Measurements from ENCODE around the gene KRT38.

- TF ChIP-seq, protein P1, sequence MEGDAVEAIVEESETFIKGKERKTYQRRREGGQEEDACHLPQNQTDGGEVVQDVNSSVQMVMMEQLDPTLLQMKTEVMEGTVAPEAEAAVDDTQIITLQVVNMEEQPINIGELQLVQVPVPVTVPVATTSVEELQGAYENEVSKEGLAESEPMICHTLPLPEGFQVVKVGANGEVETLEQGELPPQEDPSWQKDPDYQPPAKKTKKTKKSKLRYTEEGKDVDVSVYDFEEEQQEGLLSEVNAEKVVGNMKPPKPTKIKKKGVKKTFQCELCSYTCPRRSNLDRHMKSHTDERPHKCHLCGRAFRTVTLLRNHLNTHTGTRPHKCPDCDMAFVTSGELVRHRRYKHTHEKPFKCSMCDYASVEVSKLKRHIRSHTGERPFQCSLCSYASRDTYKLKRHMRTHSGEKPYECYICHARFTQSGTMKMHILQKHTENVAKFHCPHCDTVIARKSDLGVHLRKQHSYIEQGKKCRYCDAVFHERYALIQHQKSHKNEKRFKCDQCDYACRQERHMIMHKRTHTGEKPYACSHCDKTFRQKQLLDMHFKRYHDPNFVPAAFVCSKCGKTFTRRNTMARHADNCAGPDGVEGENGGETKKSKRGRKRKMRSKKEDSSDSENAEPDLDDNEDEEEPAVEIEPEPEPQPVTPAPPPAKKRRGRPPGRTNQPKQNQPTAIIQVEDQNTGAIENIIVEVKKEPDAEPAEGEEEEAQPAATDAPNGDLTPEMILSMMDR (IDR thresholded peaks at IDR 0.05; ENCODE audit: low read depth, low read length, missing input control) = no peak
- TF ChIP-seq, protein P2, sequence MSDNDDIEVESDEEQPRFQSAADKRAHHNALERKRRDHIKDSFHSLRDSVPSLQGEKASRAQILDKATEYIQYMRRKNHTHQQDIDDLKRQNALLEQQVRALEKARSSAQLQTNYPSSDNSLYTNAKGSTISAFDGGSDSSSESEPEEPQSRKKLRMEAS (IDR thresholded peaks at IDR 0.05) = no peak
- TF ChIP-seq GABPA (IDR thresholded peaks at IDR 0.05 in 1 of 2, conservative IDR thresholded peaks at IDR 0.05 in 1 of 2) (no peak), TAF1 (conservative IDR thresholded peaks at IDR 0.05) (no peak), YY1 (IDR thresholded peaks at IDR 0.05) (no peak)
Observed at GRCh38 chr17:41446806-41447205, 6.0 kb upstream of the KRT38 start.
